Measurements from ENCODE around the gene MYO10.

MYO10 gene

DNA sequence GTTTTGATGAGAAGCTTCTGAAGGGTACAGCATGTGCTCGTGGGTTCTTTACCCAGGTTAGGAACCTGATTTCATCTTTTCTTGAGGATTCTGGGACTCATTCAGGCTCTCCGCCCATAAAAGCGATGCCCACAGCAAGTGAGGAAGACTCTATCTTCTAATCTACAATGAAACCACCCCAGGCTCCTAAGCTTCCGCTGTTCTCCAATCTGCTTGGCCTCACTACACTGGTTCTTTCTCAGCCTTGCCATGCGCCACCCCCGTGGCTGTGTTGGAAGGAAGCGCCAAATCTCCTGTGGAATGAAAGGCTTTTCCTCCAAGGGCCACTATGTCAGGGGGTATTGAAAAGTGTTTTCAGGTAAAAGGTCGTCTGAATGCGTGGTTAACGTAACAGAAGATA, 135.6 kb downstream of the MYO10 start:
- H3K4me3 ChIP-seq (ENCODE audit: low read depth, low read length): no peak overlapping the region
- no peak for DNase-seq (ENCODE audit: low read depth)

DNA sequence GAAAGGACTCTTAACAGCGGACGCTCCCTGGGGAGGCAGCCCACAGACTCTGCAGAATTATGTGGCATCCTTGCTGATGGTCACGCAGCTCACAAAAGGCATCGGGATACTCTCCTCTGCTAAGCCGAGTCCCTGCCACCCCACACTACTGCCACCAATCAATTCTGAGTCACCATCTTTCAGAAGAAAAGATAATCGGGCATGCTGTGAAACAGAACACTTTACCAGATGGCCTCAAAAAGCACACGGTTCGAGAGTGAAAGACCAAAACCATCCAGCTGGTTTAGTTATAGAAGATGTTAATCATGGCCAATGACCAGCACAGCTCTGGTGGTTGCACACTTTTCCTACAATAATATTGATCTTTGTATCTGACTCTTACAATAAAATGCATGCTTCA, 136.3 kb downstream of the MYO10 start:
- DNase-seq (ENCODE audit: low read depth): no peak
- no peak overlapping the region for H3K4me3 ChIP-seq (ENCODE audit: low read depth, low read length)

DNA sequence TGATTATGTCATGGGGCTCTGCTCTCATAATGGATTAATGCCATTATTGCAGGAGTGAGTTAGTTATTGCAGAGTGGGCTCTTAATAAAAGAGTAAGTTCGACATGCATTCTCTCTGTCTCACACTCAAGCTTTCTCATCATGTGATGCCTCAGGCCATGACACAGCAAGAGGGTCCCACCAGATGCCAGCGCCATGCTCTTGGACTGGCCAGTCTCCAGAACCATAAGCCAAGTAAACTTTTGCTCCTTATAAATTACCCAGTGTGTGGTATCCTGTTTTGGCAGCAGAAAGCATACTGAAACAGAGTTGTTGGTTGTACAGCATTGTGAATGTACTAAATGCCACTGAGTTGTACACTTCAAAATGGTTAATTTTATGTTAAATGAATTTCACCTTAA, 138.1 kb downstream of the MYO10 start:
- H3K4me3 ChIP-seq (ENCODE audit: low read depth, low read length): no peak overlapping the region
- DNase-seq (ENCODE audit: low read depth): no peak

DNA sequence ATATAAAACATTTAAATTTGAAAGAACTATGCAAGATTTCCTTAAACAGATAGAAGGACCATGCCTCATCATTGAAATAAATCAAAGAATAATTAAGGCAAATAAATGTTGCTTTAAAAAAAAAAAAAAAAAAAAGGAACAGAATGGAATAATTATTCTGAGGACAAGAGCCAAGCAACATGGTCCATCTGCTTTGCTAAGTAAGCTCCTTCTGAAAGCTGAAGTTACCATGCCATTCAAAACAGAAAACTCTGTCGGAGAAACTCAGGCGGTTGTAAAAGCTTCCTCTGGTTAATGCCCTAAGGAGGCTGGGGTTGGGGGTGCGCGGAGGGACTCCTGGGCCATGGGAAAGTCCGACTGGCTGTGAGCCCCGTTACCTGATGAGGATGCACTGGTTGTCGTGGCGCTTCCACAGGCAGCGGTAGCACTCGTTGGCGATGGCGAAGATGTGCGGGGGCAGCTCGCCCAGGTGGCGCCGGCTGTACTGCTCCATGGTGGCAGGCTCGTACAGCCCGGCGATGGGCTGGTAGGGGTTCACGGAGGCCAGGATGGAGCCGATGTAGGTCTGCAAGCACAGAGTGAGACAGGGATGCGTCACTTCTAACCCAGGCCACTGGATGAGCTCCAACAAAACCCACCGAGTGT, 141.7 kb downstream of the MYO10 start:
- no peak for DNase-seq (ENCODE audit: low read depth)
- H3K4me3 ChIP-seq (ENCODE audit: low read depth, low read length): no peak overlapping the region

DNA sequence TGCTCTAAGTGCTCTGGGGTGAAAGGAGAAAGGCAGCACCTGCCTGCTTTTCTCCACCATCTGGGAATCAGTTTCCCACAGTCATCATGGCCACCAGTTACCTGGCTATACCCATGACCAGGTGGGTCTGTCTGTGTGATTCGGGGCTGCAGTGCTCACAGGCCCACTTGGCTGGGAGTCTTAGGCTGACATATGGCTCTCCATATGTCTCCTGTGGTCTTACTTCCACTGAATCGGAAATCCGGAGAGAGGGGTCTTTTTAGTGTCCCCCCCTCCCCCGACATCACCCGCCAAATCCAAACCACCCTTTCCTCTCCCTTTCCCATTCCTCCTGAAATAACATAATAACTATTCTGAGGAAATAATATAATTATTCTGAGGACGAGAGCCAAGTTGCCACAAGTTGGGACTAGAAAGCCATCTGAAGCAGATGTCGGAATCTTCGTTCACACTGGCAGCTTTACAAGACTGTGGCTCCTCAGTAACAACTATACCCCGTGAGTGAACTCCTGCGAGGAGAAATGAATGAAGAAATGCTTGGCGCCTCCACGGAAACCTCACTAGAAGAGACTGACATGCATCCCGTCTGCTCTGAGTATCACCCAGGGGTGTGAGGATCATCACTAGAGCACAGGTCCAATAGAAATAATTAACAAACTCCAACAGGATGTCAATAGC, 143.4 kb downstream of the MYO10 start:
- no peak for DNase-seq (ENCODE audit: low read depth)
- no peak overlapping the region for H3K4me3 ChIP-seq (ENCODE audit: low read depth, low read length)

DNA sequence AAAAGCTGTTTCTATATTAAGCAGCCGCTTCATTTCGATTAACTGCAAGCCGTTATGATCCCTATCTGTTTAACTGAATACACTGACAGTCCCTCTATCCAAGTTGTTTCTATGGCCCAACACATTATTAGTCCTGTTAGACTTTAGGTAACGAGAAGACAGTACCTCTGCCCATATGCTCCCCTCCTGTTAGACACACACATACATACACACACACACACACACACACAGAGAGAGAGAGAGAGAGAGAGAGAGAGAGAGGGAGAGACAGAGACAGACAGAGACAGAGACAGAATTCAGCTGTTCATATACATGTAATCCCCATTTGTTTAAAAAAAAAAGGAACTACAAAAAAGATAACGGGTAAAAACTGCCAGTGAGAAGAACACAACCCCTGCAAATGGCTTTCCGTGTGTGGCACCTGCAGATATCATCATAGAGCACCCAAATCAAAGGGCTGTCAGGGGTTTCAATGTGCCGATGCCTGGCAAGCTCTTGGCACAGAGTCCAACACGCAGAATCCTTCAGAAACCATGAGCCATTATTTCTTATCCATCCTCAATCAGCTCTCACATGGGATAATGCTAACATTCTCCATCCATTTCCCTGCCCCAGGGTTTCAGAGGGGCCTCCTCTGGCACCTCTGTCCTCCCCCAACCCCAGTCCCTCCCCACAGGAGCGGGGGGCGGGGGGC, 144.0 kb downstream of the MYO10 start:
- DNase-seq (ENCODE audit: low read depth): no peak
- H3K4me3 ChIP-seq (ENCODE audit: low read depth, low read length): no peak overlapping the region

DNA sequence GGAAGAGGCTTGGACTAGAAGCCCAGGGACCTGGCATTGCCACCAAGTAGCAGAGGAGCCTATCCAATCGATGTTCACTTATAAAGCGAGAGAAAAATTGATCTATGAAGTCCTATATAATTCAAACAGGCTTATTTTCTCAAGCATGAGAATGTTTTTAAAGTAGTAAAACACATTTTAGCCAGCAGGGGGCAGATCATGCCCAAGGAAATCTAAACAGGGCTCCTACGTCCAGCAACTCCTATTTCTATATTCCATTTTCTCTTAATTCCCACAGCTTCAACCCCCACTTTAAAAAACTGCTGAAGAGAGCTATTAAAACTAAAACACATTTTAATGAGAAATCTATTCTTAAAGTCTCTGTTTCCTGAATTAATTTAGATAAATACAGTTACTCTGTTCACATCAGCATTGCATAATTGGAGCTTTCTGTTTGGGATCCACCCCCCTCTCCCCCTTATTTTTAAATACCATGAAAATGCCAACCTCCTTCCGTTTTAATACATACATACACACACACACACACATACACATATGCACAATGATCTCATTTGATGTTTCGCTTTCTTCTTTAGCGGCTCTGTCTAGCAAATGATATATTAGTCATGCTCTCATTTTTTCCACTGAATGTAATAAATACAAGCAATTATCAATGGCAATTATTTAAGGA, 144.9 kb downstream of the MYO10 start:
- DNase-seq (ENCODE audit: low read depth): no peak
- H3K4me3 ChIP-seq (ENCODE audit: low read depth, low read length): no peak overlapping the region

DNA sequence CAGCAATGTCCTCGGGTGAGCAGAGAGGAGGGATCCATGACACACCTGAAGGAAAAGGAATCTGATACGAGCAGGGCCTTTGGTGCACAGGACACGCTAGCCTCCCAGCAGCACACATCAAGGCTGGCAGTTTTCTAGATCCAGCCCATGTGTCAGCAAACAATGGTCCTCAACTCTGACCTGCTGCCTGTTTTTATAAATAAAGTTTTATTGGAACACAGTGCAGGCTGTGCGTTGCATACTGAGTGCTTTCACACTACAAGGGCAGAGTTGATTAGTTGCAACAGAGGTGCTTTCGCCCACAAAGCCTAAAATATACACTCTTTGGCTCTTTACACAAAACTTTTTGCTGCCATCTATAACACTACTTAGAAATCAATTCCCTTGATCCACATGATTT, 147.1 kb downstream of the MYO10 start:
- no peak overlapping the region for H3K4me3 ChIP-seq (ENCODE audit: low read depth, low read length)
- no peak for DNase-seq (ENCODE audit: low read depth)

DNA sequence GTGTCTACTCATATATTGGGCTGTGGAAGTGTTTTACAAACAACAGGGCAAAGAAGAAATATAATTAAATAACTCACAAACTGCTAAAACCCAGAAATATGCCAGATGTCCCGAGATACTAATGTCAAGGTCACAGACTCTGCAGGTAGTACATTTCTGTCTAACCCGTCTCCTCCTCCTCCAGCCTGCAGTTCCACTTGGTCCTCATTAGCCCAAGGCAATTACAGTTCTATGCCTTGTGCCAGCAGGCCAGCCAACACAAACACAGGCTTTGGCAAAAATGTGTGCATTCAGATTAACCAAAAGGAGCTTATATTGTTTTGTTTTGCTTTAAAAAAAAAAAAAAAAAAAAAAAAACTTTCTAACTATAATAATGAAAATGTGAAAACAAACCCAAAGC, 148.8 kb downstream of the MYO10 start:
- DNase-seq (ENCODE audit: low read depth): no peak
- no peak overlapping the region for H3K4me3 ChIP-seq (ENCODE audit: low read depth, low read length)

DNA sequence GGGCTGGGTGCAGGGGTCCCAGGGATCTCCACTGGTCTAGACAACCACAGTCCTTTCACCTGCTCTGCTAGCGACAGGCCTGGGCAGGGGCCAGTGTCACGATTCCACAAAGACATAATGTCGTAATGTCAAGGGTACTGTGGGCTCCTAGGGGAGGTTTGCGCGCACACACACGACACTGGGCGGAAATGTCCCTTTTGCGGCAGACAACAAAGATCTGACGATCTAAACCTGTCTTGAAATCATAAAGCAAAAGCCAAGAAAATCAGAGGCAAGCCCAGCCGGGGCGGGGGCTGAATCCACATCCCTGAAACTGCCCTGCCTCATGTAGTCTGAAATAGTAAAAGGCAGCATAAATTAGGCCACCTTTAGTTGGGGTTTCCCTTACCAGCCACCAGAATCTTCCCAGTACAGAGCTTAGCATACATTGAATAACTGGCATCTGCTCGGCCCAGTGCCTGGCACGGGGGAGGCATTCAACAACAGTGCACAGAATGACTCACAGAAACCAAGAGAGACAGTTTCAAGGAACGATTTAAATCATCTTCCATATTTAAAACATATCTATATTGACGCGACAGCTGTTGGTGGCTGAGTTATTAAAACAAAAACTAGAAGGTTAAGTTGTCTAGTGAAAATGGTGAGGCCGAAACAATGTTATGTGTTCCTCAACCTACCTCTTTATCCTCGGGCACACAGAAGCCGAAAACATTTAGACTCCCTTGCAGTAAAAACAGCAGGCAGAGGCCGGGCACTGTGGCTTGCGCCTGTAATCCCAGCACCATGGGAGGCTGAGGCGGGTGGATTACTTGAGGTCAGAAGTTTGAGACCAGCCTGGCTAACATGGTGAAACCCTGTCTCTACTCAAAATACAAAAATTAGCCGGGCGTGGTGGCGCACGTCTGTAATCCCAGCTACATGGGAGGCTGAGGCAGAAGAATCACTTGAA, 151.0 kb downstream of the MYO10 start:
- DNase-seq (ENCODE audit: low read depth): no peak
- no peak overlapping the region for H3K4me3 ChIP-seq (ENCODE audit: low read depth, low read length)

DNA sequence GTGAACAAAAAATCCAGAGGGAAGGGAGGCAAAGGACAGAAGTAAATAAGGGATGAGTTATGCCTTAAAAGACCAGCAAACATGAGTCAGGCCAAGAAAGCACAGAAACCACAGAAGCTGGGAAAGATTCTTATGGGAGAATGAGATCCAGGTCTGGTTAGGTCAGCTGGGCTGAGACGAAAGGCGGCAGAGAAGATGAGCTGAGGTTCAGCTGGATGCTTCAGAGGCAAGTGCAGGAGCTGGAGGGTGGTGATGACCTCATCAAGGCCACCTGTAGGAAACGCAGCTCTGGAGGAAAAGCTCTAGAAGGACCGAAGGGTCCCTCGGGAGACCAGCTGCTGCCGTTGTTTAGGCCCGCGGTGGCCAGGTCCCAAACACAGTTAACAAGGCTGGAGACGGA, 152.0 kb downstream of the MYO10 start:
- H3K4me3 ChIP-seq (ENCODE audit: low read depth, low read length): no peak overlapping the region
- peak; percentile 73 for DNase-seq (ENCODE audit: low read depth)

DNA sequence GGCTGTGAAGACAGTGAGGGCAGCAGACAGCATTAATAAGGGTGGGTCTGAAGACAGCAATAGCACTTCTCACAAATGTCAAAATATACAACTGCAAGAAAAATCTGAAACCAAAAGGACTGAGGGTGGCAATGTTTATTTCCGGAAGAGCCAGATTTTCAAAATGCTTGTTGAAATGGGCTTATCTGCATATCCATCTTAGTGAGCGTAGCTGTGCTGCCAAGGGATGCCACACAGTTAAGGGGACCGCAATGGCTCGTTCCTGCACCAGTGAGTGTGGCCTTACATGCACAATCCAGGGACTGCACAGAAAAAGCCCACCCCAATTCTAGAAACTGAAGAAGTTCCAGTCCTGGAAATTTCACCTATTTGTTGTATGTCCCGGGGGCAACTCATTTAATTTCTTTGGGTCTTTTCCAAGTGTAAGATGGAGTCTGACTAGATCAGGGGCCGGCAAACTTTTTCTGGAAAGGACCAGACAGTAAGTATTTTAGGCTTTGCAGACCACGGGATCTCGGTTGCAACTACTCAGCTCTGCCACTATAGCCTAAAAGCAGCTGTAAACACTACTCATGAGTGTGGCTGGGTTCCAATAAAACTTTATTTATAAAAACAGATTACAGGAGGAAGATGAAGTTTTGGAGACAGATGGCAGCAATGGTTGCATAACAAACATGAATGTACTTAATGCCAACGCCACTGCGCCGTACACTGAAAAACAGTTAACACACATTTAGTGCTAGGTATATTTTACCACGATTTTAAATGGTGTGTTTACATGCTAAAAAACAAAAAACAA, 154.1 kb downstream of the MYO10 start:
- no peak for DNase-seq (ENCODE audit: low read depth)
- H3K4me3 ChIP-seq (ENCODE audit: low read depth, low read length): no peak overlapping the region

DNA sequence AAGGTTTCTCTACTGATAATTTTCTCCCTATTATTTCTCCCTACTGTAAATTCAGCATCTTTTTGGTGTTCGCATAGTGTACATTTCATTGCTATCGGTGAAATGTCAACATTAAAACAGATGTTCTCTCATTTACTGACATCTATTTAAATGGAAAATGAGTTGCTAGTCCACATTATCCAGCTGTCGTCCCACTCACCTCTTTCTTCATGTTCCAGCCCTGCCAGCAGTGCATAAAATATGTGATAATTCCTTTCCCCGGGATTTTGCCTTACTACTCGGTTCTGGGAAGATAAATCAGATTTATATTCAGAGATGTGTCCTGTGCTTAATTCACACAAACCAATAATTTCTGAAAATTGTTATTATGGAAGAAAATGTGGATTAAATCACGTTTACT, 155.8 kb downstream of the MYO10 start:
- no peak overlapping the region for H3K4me3 ChIP-seq (ENCODE audit: low read depth, low read length)
- no peak for DNase-seq (ENCODE audit: low read depth)

DNA sequence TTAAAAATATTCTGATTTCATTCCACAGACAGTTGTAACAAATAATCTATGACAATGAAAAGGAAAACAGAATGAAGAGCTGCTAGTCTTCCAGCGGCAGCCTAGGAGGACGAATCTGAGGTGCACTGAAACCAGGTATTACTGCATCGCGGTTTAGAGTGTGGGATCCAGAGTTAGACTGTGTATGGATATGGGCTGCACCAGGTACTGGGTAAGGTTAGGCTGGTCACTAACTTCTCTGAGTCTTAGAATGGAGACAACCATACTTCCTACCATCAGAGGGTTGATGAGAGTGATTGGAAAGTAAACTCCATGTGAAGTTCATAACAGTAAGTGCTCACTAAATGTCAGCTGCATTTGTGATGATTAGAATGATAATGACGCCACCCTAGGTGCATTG, 158.7 kb downstream of the MYO10 start:
- DNase-seq (ENCODE audit: low read depth): no peak
- H3K4me3 ChIP-seq (ENCODE audit: low read depth, low read length): no peak overlapping the region

DNA sequence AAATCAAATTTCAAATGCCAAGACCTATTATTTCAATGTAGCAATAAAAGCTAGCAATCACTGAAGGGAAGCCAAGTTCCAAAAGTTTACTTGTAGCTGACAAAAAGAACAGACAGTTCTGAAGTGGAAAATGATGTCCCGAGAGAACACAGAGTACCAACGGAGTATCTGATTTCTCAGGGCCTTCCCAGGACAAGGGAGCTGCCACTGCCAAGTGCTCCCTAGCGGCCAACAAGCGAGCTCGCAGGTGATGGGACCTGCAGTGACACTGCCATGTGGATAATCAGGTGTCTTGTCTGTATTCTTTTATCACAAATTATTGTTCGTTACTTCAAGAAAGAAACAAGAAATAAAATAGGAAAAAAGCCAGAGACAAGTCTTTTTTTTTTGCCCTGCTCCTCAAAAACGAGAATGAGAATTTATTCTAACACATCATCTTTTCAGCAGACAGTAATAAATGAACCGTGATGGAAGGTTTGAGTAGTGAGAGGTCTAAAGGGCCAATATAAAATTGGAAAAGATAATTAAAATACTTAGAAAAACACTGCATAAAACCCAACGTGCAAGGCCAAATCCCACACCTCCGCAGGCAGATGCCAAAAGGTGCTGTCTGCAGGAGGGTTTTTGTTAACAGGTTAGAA, 159.4 kb downstream of the MYO10 start:
- H3K4me3 ChIP-seq (ENCODE audit: low read depth, low read length): no peak overlapping the region
- DNase-seq (ENCODE audit: low read depth): peak; percentile 33

DNA sequence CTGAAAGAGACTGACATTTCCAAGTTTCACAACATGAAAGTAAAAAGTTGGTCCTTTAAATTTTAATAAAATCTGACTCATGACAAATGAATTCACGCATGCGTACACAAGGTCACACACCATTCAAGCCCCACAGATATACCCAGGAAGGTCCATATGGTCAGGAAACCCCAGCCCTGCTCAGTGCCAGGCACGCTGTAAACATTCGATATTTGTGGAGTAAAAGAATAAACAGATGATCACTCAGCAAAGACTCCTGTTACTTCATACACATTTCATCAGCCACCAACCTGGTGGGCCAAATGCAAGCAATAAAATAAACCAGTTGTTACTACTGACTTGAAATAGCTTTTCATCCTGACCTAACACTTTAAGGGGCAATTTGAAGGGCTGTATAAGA, 161.3 kb downstream of the MYO10 start:
- DNase-seq (ENCODE audit: low read depth): no peak
- H3K4me3 ChIP-seq (ENCODE audit: low read depth, low read length): no peak overlapping the region

DNA sequence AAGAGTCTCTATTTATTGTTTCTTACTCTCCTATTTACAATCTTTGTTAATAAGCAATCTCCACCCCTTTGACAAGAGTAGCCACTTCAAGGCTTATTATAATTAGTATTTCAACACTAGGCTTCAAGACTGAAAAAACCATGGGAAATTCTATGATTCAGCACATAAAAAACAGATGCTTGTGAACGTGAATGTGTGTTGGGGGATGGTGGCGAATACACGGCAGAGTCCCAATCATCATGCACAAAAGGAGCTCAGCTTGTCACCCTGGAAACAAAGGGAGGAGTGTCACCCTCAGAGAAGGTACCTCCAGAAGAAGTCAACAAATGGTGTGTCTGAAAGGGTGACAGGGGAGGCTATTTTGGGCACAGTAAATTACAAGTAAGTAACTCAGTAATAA, 162.1 kb downstream of the MYO10 start:
- no peak overlapping the region for H3K4me3 ChIP-seq (ENCODE audit: low read depth, low read length)
- no peak for DNase-seq (ENCODE audit: low read depth)

DNA sequence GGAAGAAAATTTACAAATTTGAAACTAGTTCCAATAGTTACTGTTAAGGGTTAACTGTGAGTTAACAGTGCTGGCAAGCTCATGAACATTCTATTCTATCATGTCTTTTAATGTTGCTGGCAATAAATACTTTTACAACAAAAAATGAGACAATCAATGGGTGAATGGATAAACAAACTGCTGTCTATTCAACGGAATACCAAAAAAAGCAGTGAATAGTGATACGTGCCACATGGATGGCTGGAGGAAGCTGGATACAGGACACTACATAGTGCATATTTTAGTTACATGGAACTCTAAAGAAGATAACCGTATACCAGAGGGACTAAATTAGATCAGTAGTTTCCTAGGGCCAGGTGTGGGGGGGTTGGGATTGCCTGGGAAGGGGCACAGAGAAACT, 163.5 kb downstream of the MYO10 start:
- DNase-seq (ENCODE audit: low read depth): no peak
- no peak overlapping the region for H3K4me3 ChIP-seq (ENCODE audit: low read depth, low read length)
